ENCODE results near the gene HMCES.

GRCh38 chr3:129228891-129229585 is 49.6 kb upstream of the HMCES start:
- TF ChIP-seq CTCF (IDR thresholded peaks at IDR 0.05) = no peak
- no peak for TF ChIP-seq EZH2 (IDR thresholded peaks at IDR 0.05; ENCODE audit: borderline replicate concordance, insufficient read depth, low read depth, low read length, poor library complexity, severe bottlenecking)

Measured in B cell (primary cell).